ENCODE results near the gene PADI2. TPM values are rescaled to one million over a fixed set of nuclear protein-coding genes. Genes with fewer than 3 reads are reported as not detected.

Gene PADI2
- total and polyA plus RNA-seq, 4 donors: 0.25 to 2.4 (median 0.96) TPM

DNA sequence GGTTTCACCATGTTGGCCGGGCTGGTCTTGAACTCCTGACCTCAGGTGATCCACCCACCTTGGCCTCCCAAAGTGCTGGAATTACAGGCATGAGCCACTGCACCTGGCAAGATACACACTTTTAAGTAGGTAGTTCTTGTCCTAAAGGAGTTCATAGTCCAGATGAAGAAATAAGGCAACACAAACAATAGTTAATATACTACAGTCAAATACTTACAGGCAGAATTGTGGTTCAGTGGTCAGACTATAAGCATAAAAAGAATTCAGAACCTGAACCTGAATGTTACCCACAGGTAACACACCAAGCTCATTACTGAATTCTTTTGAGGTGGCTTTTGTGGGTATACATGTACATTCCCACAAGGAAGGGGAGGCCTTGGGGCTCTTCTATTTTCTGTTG, 67.2 kb downstream of the PADI2 start:
- DNase-seq (ENCODE audit: low spot score): no peak
- Histone ChIP-seq H3K9ac (ENCODE audit: low read depth in 1 of 2, low read length in 2 of 2) (peak overlapping the region; percentile 15 to 33), H3K27me3 (ENCODE audit: control insufficient read depth in 4 of 4, insufficient read depth in 4 of 4, low read length in 3 of 4) (no peaks in the 10 kb centered on the region), H3K9me3 (ENCODE audit: control insufficient read depth in 4 of 4, low read length in 3 of 4) (no peaks in the 10 kb centered on the region), H3K36me3 (ENCODE audit: control insufficient read depth in 4 of 4, insufficient read depth in 3 of 4, low read depth in 1 of 4, low read length in 3 of 4) (peaks cover 0 to 5% (median 1%) of the 10 kb centered on the region in 4 donors), H3K4me1 (ENCODE audit: control insufficient read depth in 4 of 4, insufficient read depth in 4 of 4, low read length in 3 of 4) (peaks cover 4 to 31% (median 28%) of the 10 kb centered on the region in 4 donors), H3K4me3 (ENCODE audit: low read depth in 1 of 3, low read length in 3 of 3) (peak overlapping the region in 1 of 3 donors; percentile 15), H3K27ac (ENCODE audit: low read depth in 1 of 2, low read length in 2 of 2) (no peak overlapping the region)
- 34% methylated on average over 1 of the region's 1 CpG for WGBS
- peak; percentile 12 for TF ChIP-seq HNF4G (IDR thresholded peaks at IDR 0.05)
- peak; percentile 14 for TF ChIP-seq SP1 (IDR thresholded peaks at IDR 0.05)
- no peak for TF ChIP-seq FOXA1 (IDR thresholded peaks at IDR 0.05)
- TF ChIP-seq HNF4A (conservative IDR thresholded peaks at IDR 0.05): peak; percentile 51 to 52

DNA sequence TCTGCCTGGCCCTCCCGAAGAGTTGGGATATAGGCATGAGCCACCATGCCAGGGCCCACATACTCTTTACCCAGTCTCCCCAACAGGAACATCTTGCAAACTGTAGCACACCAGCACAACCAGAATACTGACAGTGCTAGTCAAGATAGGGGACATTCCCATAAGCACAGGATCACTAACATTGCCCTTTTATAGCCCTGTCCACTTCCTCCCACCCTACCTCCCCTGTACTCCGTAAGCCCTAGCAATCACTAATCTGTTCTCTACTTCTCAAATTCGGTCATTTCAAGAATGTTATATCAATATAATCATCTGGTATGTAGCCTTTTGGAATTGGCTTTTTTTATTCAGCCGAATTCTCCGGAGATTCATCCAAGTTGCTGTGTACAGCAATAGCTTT, 71.3 kb downstream of the PADI2 start:
- TF ChIP-seq NR2F2 (IDR thresholded peaks at IDR 0.05) (no peak), HNF4A (conservative IDR thresholded peaks at IDR 0.05) (no peak), FOXA1 (IDR thresholded peaks at IDR 0.05) (no peak), GABPA (IDR thresholded peaks at IDR 0.05 in 1 of 2, conservative IDR thresholded peaks at IDR 0.05 in 1 of 2) (no peak)
- TF ChIP-seq, protein P1, sequence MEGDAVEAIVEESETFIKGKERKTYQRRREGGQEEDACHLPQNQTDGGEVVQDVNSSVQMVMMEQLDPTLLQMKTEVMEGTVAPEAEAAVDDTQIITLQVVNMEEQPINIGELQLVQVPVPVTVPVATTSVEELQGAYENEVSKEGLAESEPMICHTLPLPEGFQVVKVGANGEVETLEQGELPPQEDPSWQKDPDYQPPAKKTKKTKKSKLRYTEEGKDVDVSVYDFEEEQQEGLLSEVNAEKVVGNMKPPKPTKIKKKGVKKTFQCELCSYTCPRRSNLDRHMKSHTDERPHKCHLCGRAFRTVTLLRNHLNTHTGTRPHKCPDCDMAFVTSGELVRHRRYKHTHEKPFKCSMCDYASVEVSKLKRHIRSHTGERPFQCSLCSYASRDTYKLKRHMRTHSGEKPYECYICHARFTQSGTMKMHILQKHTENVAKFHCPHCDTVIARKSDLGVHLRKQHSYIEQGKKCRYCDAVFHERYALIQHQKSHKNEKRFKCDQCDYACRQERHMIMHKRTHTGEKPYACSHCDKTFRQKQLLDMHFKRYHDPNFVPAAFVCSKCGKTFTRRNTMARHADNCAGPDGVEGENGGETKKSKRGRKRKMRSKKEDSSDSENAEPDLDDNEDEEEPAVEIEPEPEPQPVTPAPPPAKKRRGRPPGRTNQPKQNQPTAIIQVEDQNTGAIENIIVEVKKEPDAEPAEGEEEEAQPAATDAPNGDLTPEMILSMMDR (IDR thresholded peaks at IDR 0.05; ENCODE audit: low read depth, low read length, missing input control): no peak
- H3K4me3 ChIP-seq (ENCODE audit: low read depth in 1 of 3, low read length in 3 of 3): no peak overlapping the region
- peaks cover 10 to 21% (median 13%) of the 10 kb centered on the region in 4 donors for H3K36me3 ChIP-seq (ENCODE audit: control insufficient read depth in 4 of 4, insufficient read depth in 3 of 4, low read depth in 1 of 4, low read length in 3 of 4)
- no peak overlapping the region for H3K27ac ChIP-seq (ENCODE audit: low read depth in 1 of 2, low read length in 2 of 2)
- WGBS: 88% methylated on average over 5 of the region's 5 CpGs
- H3K4me1 ChIP-seq (ENCODE audit: control insufficient read depth in 4 of 4, insufficient read depth in 4 of 4, low read length in 3 of 4): peaks cover 7 to 37% (median 32%) of the 10 kb centered on the region in 4 donors
- H3K9ac ChIP-seq (ENCODE audit: low read depth in 1 of 2, low read length in 2 of 2): no peak overlapping the region
- no peaks in the 10 kb centered on the region for H3K27me3 ChIP-seq (ENCODE audit: control insufficient read depth in 4 of 4, insufficient read depth in 4 of 4, low read length in 3 of 4)
- no peak for DNase-seq (ENCODE audit: low spot score)
- no peaks in the 10 kb centered on the region for H3K9me3 ChIP-seq (ENCODE audit: control insufficient read depth in 4 of 4, low read length in 3 of 4)

DNA sequence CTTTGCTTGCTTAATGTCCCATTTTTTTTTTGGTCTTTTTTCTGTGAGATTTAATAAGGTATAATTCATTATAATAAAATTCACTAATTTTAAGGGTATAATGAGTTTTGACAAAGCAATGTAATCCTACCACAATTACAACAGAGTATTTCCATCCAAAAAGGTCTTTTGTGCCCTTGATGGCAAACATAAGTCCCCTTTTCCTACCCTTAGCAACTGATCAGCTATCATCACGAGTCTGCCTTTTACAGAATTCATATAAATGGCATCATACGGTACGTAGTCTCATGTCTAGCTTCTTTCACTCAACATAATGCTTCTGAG, 73.0 kb downstream of the PADI2 start:
- 61% methylated on average over 3 of the region's 3 CpGs for WGBS
- Histone ChIP-seq H3K27ac (ENCODE audit: low read depth in 1 of 2, low read length in 2 of 2) (no peak overlapping the region), H3K4me3 (ENCODE audit: low read depth in 1 of 3, low read length in 3 of 3) (no peak overlapping the region), H3K4me1 (ENCODE audit: control insufficient read depth in 4 of 4, insufficient read depth in 4 of 4, low read length in 3 of 4) (peaks cover 3 to 25% (median 20%) of the 10 kb centered on the region in 4 donors), H3K27me3 (ENCODE audit: control insufficient read depth in 4 of 4, insufficient read depth in 4 of 4, low read length in 3 of 4) (no peaks in the 10 kb centered on the region), H3K9me3 (ENCODE audit: control insufficient read depth in 4 of 4, low read length in 3 of 4) (no peaks in the 10 kb centered on the region), H3K36me3 (ENCODE audit: control insufficient read depth in 4 of 4, insufficient read depth in 3 of 4, low read depth in 1 of 4, low read length in 3 of 4) (peaks cover 14 to 33% (median 21%) of the 10 kb centered on the region in 4 donors), H3K9ac (ENCODE audit: low read depth in 1 of 2, low read length in 2 of 2) (no peak overlapping the region)
- DNase-seq (ENCODE audit: low spot score): no peak
- TF ChIP-seq HNF4A (conservative IDR thresholded peaks at IDR 0.05): peak in 1 of 2 donors; percentile 0
- TF ChIP-seq NR2F2 (IDR thresholded peaks at IDR 0.05): no peak
- TF ChIP-seq FOXA1 (IDR thresholded peaks at IDR 0.05): no peak
- TF ChIP-seq, protein P2, sequence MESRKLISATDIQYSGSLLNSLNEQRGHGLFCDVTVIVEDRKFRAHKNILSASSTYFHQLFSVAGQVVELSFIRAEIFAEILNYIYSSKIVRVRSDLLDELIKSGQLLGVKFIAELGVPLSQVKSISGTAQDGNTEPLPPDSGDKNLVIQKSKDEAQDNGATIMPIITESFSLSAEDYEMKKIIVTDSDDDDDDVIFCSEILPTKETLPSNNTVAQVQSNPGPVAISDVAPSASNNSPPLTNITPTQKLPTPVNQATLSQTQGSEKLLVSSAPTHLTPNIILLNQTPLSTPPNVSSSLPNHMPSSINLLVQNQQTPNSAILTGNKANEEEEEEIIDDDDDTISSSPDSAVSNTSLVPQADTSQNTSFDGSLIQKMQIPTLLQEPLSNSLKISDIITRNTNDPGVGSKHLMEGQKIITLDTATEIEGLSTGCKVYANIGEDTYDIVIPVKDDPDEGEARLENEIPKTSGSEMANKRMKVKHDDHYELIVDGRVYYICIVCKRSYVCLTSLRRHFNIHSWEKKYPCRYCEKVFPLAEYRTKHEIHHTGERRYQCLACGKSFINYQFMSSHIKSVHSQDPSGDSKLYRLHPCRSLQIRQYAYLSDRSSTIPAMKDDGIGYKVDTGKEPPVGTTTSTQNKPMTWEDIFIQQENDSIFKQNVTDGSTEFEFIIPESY (IDR thresholded peaks at IDR 0.05): no peak

All from liver (tissue), 9 donors.